HUDEP-2 (cell line): ENCODE results near the gene HSPB1.
"Not testable (repeated sequence)": the region's sequence is repeated elsewhere in the genome, so short reads cannot be mapped to it uniquely, and the experiment has no call there.

Experiments
- DNase-seq, 76 experiments: peaks; one replicate each; lab custom pipeline; 2025; ENCODE audit not compliant: unreplicated experiment in 76 of 76; lab: John Stamatoyannopoulos, UW

Gene HSPB1

DNA sequence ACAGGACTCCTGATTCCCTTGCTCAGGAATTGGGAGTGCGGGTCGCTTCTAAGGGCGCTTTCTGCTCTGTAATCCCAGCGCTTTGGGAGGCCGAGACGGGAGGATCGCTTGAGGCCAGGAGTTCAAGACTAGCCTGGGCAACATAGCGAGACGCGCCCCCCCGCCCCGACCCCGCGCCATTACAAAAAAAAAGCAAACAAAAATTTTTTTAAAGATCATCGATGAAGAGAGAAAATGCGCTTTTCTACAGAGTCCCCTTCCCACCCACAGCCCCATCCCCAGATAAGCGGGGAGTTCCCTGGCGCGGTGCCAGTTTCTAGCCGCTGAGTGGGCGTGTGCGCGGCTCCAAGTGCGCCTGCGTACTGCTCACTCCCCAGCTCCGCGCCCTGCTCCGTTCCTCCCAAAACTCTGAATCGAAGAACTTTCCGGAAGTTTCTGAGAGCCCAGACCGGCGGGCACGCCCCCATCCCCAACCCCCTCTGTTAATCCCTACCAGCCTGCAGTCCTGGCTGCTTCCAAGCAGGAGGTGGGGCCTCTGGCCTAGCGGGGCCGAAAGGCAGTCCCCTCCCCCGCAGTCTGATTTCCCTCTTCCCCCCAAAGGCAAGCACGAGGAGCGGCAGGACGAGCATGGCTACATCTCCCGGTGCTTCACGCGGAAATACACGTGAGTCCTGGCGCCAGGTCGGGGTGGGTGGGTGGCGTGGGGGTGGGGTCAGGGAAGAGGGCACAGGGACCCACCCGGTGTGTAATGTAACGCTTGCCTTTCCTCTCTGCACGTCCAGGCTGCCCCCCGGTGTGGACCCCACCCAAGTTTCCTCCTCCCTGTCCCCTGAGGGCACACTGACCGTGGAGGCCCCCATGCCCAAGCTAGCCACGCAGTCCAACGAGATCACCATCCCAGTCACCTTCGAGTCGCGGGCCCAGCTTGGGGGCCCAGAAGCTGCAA is 1.0 kb downstream of the HSPB1 start:
- DNase-seq, result peak in 74 of 76 experiments; percentile 46 to 93 (median 80)

DNA sequence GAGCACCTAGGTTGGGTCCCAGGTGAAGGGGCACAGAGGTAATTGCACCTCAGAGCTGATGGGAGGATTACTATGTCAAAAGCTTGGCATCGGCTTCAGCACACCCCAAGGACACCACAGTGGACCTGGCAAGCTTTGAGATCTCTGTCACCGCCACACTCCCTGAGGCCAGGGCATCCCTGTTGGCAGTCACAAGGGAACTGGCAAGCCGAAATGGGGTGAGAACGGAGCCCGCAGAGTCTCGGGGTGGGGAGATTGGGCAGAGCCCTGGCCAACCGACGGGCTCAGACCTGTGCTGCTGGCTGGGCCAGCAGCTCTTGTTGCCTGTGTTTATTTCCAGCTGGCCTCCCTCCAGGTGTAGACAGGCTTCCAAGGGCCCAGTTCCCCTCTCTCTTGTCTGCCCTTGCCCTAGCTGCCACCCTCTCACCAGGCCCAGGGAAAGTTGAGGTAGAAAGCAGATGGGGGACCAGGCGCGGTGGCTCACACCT is 2.5 kb downstream of the HSPB1 start:
- peak in 5 of 76 experiments; percentile 12 to 37 (median 15) for DNase-seq

- DNase-seq, result not testable (repeated sequence)
Observed at GRCh38 chr7:76308874-76309273, 6.4 kb downstream of the HSPB1 start.

DNA sequence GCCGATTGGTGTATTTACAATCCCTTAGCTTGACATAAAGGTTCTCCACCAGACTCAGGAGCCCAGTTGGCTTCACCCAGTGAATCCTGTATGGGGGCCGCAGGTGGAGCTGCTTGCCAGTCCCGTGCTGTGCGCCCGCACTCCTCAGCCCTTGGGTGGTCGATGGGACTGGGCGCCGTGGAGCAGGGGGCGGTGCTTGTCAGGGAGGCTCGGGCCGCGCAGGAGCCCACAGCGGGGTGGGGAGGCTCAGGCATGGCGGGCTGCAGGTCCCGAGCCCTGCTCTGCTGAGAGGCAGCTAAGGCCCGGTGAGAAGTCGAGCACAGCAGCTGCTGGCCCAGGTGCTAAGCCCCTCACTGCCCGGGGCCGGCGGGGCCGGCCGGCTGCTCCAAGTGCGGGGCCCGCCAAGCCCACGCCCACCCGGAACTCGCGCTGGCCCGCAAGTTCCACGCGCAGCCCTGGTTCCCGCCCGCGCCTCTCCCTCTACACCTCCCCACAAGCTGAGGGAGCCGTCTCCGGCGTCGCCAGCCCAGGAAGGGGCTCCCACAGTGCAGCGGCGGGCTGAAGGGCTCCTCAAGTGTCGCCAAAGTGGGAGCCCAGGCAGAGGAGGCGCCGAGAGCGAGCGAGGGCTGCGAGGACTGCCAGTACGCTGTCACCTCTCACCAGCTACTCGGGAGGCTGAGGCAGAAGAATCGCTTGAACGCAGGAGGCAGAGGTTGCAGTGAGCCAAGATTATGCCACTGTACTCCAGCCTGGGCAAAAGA is 7.0 kb downstream of the HSPB1 start:
- not testable (repeated sequence) for DNase-seq

- peak in 63 of 76 experiments; percentile 6 to 75 (median 36) for DNase-seq
Observed at GRCh38 chr7:76310102-76310957, 7.9 kb downstream of the HSPB1 start.

DNA sequence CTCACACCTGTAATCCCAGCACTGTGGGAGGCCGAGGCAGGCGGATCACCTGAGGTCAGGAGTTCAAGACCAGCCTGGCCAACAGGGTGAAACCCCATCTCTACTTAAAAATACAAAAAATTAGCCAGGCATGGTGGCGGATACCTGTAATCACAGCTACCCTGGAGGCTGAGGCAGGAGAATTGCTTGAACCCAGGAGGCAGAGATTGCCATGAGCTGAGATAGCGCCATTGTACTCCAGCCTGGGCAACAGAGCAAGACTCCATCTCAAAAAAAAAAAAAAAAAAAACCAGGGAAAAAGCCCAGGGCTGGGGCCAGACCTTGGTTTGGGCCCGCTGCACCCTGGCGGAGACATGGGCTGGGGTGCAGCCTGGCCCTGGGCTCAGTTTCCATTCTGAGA is 9.4 kb downstream of the HSPB1 start:
- DNase-seq, result not testable (repeated sequence)

DNA sequence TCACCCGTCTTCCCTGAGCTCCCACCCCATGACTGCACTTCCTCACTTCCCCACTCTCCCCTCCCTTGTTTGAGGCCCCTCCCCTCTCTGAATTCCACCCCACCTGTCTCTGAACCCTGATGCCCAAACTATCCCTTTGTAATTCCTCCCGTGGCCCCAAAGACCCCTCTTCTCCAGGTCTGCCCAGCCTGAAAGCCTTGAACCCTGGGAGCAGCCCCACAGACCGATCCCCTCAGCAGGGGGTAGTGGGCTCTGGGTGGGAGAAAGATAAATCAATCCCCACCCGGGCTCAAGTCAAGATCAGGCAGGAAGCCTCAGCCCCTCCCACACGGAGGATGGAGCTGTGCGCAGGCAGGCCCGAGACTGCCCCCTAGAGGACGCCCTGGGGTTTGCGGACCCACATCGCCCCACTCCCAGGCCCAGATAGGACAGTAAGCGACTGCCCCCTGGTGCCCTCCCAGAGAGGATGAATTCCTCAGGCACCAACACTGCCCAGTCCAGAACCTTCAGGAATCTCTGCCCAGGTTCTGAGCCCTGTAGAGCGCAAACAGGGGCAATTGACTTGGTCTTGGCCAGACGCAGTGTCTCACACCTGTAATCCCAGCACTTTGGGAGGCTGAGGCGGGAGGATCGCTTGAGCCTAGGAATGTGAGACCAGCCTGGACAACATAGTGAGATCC is 11.7 kb downstream of the HSPB1 start:
- peak; percentile 5 to 96 (median 89) for DNase-seq

- DNase-seq, result not testable (repeated sequence)
Observed at GRCh38 chr7:76314740-76315139, 12.3 kb downstream of the HSPB1 start.

- peak in 72 of 76 experiments; percentile 9 to 81 (median 56) for DNase-seq
Observed at GRCh38 chr7:76315364-76315763, 12.9 kb downstream of the HSPB1 start.

DNA sequence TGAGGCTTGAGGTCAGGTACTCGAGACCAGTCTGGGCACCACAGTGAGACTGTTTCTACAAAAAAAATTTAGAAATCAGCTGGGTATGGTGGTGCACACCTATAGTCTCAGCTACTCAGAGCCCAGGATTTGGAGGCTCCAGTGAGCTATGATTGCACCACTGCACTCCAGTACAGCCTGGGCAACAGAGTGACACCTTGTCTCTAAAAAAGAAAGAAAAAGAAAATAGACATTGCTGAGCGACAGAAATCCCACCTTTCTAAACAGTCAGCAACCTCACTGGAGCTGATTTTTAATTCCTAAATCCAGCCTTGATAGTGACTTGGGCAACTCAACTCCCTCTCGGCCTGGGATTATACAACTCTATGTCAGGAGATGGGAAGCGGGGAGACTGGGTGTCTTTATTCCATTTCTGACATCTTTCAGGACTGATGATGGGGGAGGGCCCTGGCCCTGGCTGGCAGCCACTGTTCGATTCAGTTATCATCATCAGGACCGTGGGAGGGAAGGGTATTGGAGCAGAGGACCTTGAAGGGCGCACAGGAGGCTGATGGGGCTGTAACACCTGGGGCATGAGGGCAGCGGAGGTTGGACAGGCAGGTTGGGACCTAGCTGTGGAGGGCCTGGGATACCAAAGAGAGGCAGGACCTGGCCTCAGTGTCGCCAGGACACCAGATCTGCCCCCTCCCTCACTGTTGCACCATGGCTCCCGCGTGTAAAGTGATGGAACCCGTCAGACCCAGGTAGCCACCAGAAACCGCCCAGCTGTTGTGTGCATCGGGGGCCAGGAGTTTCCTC is 14.7 kb downstream of the HSPB1 start:
- peak in 23 of 76 experiments; percentile 5 to 43 (median 15) for DNase-seq

- DNase-seq, result peak in 75 of 76 experiments; percentile 56 to 98 (median 95)
Observed at GRCh38 chr7:76317782-76318487, 15.5 kb downstream of the HSPB1 start.

DNA sequence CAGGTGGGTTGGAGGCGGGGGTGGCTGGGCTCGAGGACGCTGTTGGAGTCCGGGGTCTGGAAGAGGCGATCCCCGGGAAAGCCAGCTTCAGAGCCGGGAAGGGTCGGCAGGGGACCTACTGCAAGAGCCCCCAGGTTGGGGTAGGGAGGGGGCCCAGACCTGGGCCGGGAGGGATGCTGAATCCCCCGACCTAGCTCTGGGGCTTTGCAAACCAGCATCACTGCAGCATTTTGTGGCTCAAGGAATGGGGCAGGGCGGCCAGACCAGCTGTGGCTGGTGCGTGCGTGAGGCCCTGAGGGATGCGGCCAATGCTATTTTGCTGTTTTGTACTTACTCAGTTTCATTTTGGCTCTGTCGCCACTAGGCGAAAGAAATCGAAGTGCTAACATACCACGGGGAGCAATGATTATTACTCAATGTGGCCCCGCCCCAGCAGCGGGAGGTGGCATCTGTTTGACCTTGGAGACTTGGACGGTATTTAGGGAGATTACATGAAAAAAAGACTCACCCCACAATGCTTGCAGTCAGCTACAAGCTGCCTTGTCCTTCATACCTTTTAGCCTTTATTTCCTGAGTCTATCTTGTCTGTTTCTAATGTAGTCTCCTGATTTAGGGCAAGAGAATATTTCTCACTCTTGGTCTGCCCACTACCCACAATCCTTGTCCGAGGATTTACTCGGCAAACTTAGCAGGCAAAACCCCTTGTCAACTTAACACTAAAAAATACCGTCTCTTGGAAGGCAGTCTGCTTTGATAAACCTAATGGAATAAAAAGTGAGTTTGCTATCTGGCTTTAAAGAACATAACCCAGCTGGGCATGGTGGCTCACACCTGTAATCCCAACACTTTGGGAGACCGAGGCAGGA is 16.2 kb downstream of the HSPB1 start:
- DNase-seq, result peak in 74 of 76 experiments; percentile 7 to 88 (median 70)

DNA sequence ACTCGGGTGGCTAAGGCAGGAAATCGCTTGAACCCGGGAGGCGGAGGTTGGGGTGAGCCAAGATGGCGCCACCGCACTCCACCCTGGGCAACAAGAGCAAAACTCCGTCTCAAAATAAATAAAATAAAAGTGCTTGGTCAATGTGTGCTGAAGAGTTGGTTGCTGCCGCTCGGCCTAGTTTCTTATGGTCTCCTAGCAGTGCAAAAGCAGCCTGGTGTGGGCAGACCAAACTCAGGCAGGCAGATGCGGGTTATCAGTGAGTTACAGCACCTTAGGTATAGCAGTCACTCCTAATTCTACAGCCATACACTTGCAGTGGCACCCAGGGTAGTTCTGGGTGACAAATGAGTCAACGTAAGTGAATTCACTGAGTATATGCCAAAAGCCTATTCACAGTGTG is 22.6 kb downstream of the HSPB1 start:
- peak in 2 of 76 experiments; percentile 11 to 23 for DNase-seq

DNA sequence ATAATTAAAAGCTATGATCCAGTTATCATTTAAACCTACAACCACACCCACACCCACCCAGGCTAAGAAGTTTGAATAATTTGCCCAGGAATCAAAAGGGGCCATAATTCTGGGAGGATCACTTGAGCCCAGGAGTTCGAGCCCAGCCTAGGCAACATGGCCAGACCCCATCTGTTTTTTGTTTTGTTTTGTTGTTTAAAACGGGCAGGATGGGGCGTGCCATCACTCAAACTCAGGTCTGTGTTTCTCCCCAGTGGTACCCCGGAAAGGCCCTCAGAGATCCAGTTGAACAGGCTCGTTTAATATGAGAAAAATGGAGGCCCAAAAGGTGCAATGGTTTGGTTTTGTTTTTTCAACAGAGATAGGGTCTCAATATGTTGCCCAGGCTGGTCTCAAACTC is 23.3 kb downstream of the HSPB1 start:
- DNase-seq, result no peak

- DNase-seq, result no peak
Observed at GRCh38 chr7:76326646-76327233, 24.3 kb downstream of the HSPB1 start.

- DNase-seq, result no peak
Observed at GRCh38 chr7:76327610-76328009, 25.1 kb downstream of the HSPB1 start.

GRCh38 chr7:76328389-76328788 is 25.9 kb downstream of the HSPB1 start:
- DNase-seq, result peak in 1 of 76 experiments; percentile 8
